Gastrocnemius medialis (tissue), 4 donors: ENCODE results near the gene DNM1L. TPM values are rescaled to one million over a fixed set of nuclear protein-coding genes. Genes with fewer than 3 reads are reported as not detected.
"Not testable (repeated sequence)": the region's sequence is repeated elsewhere in the genome, so short reads cannot be mapped to it uniquely, and the experiment has no call there.

ENCODE experiments used
- ATAC-seq, 2 donors: fragments of 150-250 bp; one replicate each; pipeline ENCODE4 v1.9.1; 2016
- DNase-seq, 2 donors: peaks; one replicate each; pipeline ENCODE4 v3.0.0-alpha.2; 2019
- H3K27ac ChIP-seq, 4 donors: fragments of 200-600 bp; sonication (generic); 1 replicate in 1 of 4; 2 replicates in 3 of 4; pipeline ENCODE4 v1.5.1; 2016 to 2018; ENCODE audit warnings: mild to moderate bottlenecking in 2 of 4, moderate library complexity in 1 of 4
- H3K27me3 ChIP-seq, 3 donors: fragments of 200-600 bp; sonication (generic) in 2 of 3; 1 replicate in 1 of 3; 2 replicates in 2 of 3; pipeline versions ENCODE4 v1.5.1 to v1.6.0; 2016 to 2019; ENCODE audit warnings: mild to moderate bottlenecking in 1 of 3, moderate library complexity in 1 of 3
- H3K36me3 ChIP-seq, 2 donors: fragments of 200-600 bp; sonication (generic) in 1 of 2; one replicate each; pipeline ENCODE4 v1.5.1; 2017 to 2018
- H3K4me1 ChIP-seq, 2 donors: fragments of 200-600 bp; sonication (generic) in 1 of 2; one replicate each; pipeline ENCODE4 v1.5.1; 2016 to 2017; ENCODE audit warnings: mild to moderate bottlenecking in 2 of 2
- H3K4me3 ChIP-seq, 4 donors: fragments of 200-600 bp; sonication (generic) in 3 of 4; 1 replicate in 1 of 4; 2 replicates in 3 of 4; pipeline ENCODE4 v1.5.1; 2016 to 2019; ENCODE audit warnings: mild to moderate bottlenecking in 2 of 4
- H3K9me3 ChIP-seq, 3 donors: fragments of 200-600 bp; sonication (generic) in 2 of 3; 1 replicate in 1 of 3; 2 replicates in 2 of 3; pipeline ENCODE4 v1.5.1; 2016 to 2019
- CTCF ChIP-seq, 5 experiments: fragments of 450-650 bp in 3 of 5; fragments of 200-600 bp in 2 of 5; sonication (generic) in 2 of 5; IDR thresholded peaks in 4 of 5; conservative IDR thresholded peaks in 1 of 5; 1 replicate in 4 of 5; 2 replicates in 1 of 5; pipeline ENCODE4 v1.5.1; 2016 to 2019; ENCODE audit warnings: antibody characterized with exemption in 5 of 5, mild to moderate bottlenecking in 3 of 5, moderate library complexity in 3 of 5
- POLR2A ChIP-seq, 2 donors: fragments of 450-650 bp; IDR thresholded peaks; one replicate each; pipeline ENCODE4 v1.6.1; 2017; ENCODE audit warnings: antibody characterized with exemption in 2 of 2, mild to moderate bottlenecking in 2 of 2, moderate library complexity in 2 of 2
- in situ Hi-C, 4 donors: fragments of 200-750 bp; cut with MboI; loops; one replicate each; pipeline versions ENCODE4 v1.15.0 to v1.8.0; 2017; ENCODE audit warnings: low sequenced_read_pairs in 4 of 4
- intact Hi-C: fragments of 100-400 bp; cut with DNase I; formaldehyde crosslinking; loops from one replicate; pipeline ENCODE4 v1.15.1; 2023; ENCODE audit warnings: low total_unique reads
- total RNA-seq, 4 donors: library from RNA; depleted of rRNA; stranded (reverse); fragments of >200 nt; gene quantifications; one replicate each; pipeline versions ENCODE4 v1.1.0 to v1.2.3, GENCODE V29; 2016

The DNM1L gene
- total RNA-seq, 4 donors from 2014 or later, result 39.3 to 68.3 (median 43.8) TPM

- intact Hi-C loops (no loop called here), in situ Hi-C loops (no loop called here)
- TF ChIP-seq CTCF (IDR thresholded peaks at IDR 0.05 in 4 of 5, conservative IDR thresholded peaks at IDR 0.05 in 1 of 5), result no peak
- no peaks in the 10 kb centered on the region for H3K27me3 ChIP-seq
- no peaks in the 10 kb centered on the region for H3K9me3 ChIP-seq
- H3K4me1 ChIP-seq, result no peaks in the 10 kb centered on the region
- no peak for DNase-seq
- H3K4me3 ChIP-seq, result no peak overlapping the region
- H3K36me3 ChIP-seq, result peaks cover 0 to 9% of the 10 kb centered on the region in 2 donors
- no peak overlapping the region for H3K27ac ChIP-seq
- no peak for ATAC-seq
Measured at GRCh38 chr12:32705783-32706182, 26.7 kb downstream of the DNM1L start.

- no peaks in the 10 kb centered on the region for H3K4me1 ChIP-seq
- H3K27ac ChIP-seq, result no peak overlapping the region
- H3K27me3 ChIP-seq, result no peaks in the 10 kb centered on the region
- H3K36me3 ChIP-seq, result peaks cover 0 to 14% of the 10 kb centered on the region in 2 donors
- in situ Hi-C loops (no loop called here), intact Hi-C loops (no loop called here)
- TF ChIP-seq CTCF (IDR thresholded peaks at IDR 0.05 in 4 of 5, conservative IDR thresholded peaks at IDR 0.05 in 1 of 5) (no peak), POLR2A (IDR thresholded peaks at IDR 0.05) (no peak)
- no peak for DNase-seq
- no peak for ATAC-seq
- H3K4me3 ChIP-seq, result no peak overlapping the region
- H3K9me3 ChIP-seq, result no peaks in the 10 kb centered on the region
Measured at GRCh38 chr12:32706335-32707024, 27.4 kb downstream of the DNM1L start.

GRCh38 chr12:32708926-32709325 lies 29.8 kb downstream of the DNM1L start:
- TF ChIP-seq CTCF (IDR thresholded peaks at IDR 0.05 in 4 of 5, conservative IDR thresholded peaks at IDR 0.05 in 1 of 5), result no peak
- TF ChIP-seq POLR2A (IDR thresholded peaks at IDR 0.05), result no peak
- in situ Hi-C loops, result no loop called here
- Histone ChIP-seq H3K4me3 (no peak overlapping the region), H3K27me3 (no peaks in the 10 kb centered on the region), H3K36me3 (peaks cover 0 to 29% of the 10 kb centered on the region in 2 donors), H3K4me1 (no peaks in the 10 kb centered on the region), H3K9me3 (no peaks in the 10 kb centered on the region), H3K27ac (no peak overlapping the region)
- intact Hi-C loops, result no loop called here
- ATAC-seq, result no peak
- no peak for DNase-seq

- H3K27ac ChIP-seq, result no peak overlapping the region
- peaks cover 0 to 47% of the 10 kb centered on the region in 2 donors for H3K36me3 ChIP-seq
- TF ChIP-seq POLR2A (IDR thresholded peaks at IDR 0.05) (no peak), CTCF (IDR thresholded peaks at IDR 0.05 in 4 of 5, conservative IDR thresholded peaks at IDR 0.05 in 1 of 5) (no peak)
- no peaks in the 10 kb centered on the region for H3K27me3 ChIP-seq
- H3K4me3 ChIP-seq, result no peak overlapping the region
- in situ Hi-C loops, result no loop called here
- DNase-seq, result no peak
- intact Hi-C loops, result no loop called here
- no peak for ATAC-seq
- no peaks in the 10 kb centered on the region for H3K4me1 ChIP-seq
- no peaks in the 10 kb centered on the region for H3K9me3 ChIP-seq
Measured at GRCh38 chr12:32714772-32715171, 35.7 kb downstream of the DNM1L start.

- H3K4me1 ChIP-seq, result no peaks in the 10 kb centered on the region
- ATAC-seq, result no peak
- in situ Hi-C loops (no loop called here), intact Hi-C loops (no loop called here)
- H3K27ac ChIP-seq, result no peak overlapping the region
- H3K4me3 ChIP-seq, result no peak overlapping the region
- no peaks in the 10 kb centered on the region for H3K27me3 ChIP-seq
- H3K36me3 ChIP-seq, result peaks cover 0 to 53% of the 10 kb centered on the region in 2 donors
- no peak for DNase-seq
- TF ChIP-seq POLR2A (IDR thresholded peaks at IDR 0.05), result no peak
- TF ChIP-seq CTCF (IDR thresholded peaks at IDR 0.05 in 4 of 5, conservative IDR thresholded peaks at IDR 0.05 in 1 of 5), result no peak
- H3K9me3 ChIP-seq, result no peaks in the 10 kb centered on the region
Measured at GRCh38 chr12:32718926-32719325, 39.8 kb downstream of the DNM1L start.

GRCh38 chr12:32725308-32725707 lies 46.2 kb downstream of the DNM1L start:
- DNase-seq, H3K27me3 ChIP-seq, H3K9me3 ChIP-seq, H3K27ac ChIP-seq, in situ Hi-C loops, intact Hi-C loops, ATAC-seq, H3K4me1 ChIP-seq, H3K4me3 ChIP-seq: not testable (repeated sequence)
- peaks cover 0 to 71% of the 10 kb centered on the region in 2 donors for H3K36me3 ChIP-seq
